Measurements from ENCODE around the gene CACNA2D1.

DNA sequence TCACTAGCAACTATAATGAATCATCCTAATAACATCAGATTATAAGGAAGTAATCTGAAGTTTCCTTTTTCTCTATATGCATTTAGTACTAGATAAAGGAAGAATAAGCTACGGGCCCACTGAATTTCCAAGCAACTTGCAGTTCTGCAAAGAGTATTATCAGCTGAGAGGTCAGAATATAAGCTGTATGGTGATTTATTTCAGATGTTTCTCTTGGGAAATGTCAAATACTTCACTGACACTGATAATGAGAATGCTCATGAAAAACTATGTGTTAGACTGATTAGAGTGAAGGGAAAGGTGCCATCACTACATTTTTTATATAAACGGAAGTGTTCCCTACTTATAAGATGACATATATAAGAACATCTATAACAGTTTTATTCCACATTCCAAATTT, 422.5 kb downstream of the CACNA2D1 start:
- TF ChIP-seq, protein P1, sequence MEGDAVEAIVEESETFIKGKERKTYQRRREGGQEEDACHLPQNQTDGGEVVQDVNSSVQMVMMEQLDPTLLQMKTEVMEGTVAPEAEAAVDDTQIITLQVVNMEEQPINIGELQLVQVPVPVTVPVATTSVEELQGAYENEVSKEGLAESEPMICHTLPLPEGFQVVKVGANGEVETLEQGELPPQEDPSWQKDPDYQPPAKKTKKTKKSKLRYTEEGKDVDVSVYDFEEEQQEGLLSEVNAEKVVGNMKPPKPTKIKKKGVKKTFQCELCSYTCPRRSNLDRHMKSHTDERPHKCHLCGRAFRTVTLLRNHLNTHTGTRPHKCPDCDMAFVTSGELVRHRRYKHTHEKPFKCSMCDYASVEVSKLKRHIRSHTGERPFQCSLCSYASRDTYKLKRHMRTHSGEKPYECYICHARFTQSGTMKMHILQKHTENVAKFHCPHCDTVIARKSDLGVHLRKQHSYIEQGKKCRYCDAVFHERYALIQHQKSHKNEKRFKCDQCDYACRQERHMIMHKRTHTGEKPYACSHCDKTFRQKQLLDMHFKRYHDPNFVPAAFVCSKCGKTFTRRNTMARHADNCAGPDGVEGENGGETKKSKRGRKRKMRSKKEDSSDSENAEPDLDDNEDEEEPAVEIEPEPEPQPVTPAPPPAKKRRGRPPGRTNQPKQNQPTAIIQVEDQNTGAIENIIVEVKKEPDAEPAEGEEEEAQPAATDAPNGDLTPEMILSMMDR (IDR thresholded peaks at IDR 0.05 in 2 of 3, conservative IDR thresholded peaks at IDR 0.05 in 1 of 3; ENCODE audit: insufficient read depth in 2 of 3, low read depth in 1 of 3, low read length in 3 of 3): no peak
- TF ChIP-seq ASH1L (IDR thresholded peaks at IDR 0.05; ENCODE audit: borderline replicate concordance, low read depth, partially characterized antibody): no peak
- TF ChIP-seq ZNF217 (CRISPR knock-in tag; IDR thresholded peaks at IDR 0.05): no peak

Measured in K562 (cell line).